A549 (cell line): ENCODE results near the gene PTCD3.

Experiments used
- CBX8 ChIP-seq: fragments of 200-600 bp; sonication (generic); IDR thresholded peaks from 2 replicates; pipeline ENCODE4 v1.6.1; 2016
- CEBPB ChIP-seq, 2 experiments: fragments of >200 bp in 1 of 2; sonication (Bioruptor Twin) in 1 of 2; formaldehyde crosslinking in 1 of 2; IDR thresholded peaks; 2 replicates each; pipeline ENCODE4 v1.6.1; 2012 to 2016
- CHD2 ChIP-seq: fragments of 150-350 bp; IDR thresholded peaks from 2 replicates; pipeline ENCODE4 v1.6.1; 2014; ENCODE audit warnings: low read length; ENCODE audit not compliant: partially characterized antibody
- CTCF ChIP-seq: fragments of >200 bp; sonication (Bioruptor Twin); formaldehyde crosslinking; IDR thresholded peaks from 3 replicates; pipeline ENCODE4 v1.5.1; 2016
- KDM1A ChIP-seq: fragments of 200-600 bp; sonication (generic); IDR thresholded peaks from 2 replicates; pipeline ENCODE4 v1.6.1; 2016; ENCODE audit warnings: low read depth, mild to moderate bottlenecking
- MAFK ChIP-seq: fragments of 450-650 bp; IDR thresholded peaks from 2 replicates; pipeline ENCODE4 v1.6.1; 2014; ENCODE audit not compliant: partially characterized antibody
- MAX ChIP-seq: IDR thresholded peaks from 2 replicates; pipeline ENCODE4 v1.6.1; 2012
- PBX3 ChIP-seq: IDR thresholded peaks from 2 replicates; pipeline ENCODE4 v1.6.1; 2012
- PHF8 ChIP-seq: fragments of 200-600 bp; sonication (generic); IDR thresholded peaks from 2 replicates; pipeline ENCODE4 v1.6.1; 2016; ENCODE audit warnings: low read depth, mild to moderate bottlenecking, antibody characterized with exemption, moderate library complexity, borderline replicate concordance
- POLR2A ChIP-seq: IDR thresholded peaks from 2 replicates; pipeline ENCODE4 v1.6.1; 2012; ENCODE audit warnings: mild to moderate bottlenecking, low read length
- RAD21 ChIP-seq, 2 experiments: fragments of >200 bp in 1 of 2; sonication (Bioruptor Twin) in 1 of 2; formaldehyde crosslinking in 1 of 2; IDR thresholded peaks in 1 of 2; conservative IDR thresholded peaks in 1 of 2; 2 replicates in 1 of 2; 3 replicates in 1 of 2; pipeline ENCODE4 v1.6.1; 2012 to 2018; ENCODE audit warnings: inconsistent platforms in 1 of 2
- RFX5 ChIP-seq: fragments of 450-650 bp; IDR thresholded peaks from 2 replicates; pipeline ENCODE4 v1.7.1; 2014; ENCODE audit warnings: antibody characterized with exemption, mild to moderate bottlenecking, moderate library complexity
- TP53 ChIP-seq: fragments of 250-450 bp; sonication (Bioruptor Pico); IDR thresholded peaks from 2 replicates; pipeline ENCODE4 v1.5.0; 2021; ENCODE audit warnings: mild to moderate bottlenecking, moderate library complexity
- USF2 ChIP-seq: fragments of 450-650 bp; IDR thresholded peaks from 2 replicates; pipeline ENCODE4 v1.6.1; 2014; ENCODE audit warnings: antibody characterized with exemption

GRCh38 chr2:86102157-86102556, 3.9 kb upstream of the PTCD3 start:
- no peak for TF ChIP-seq POLR2A
- TF ChIP-seq CHD2 = no peak
- TF ChIP-seq PBX3 = no peak
- no peak for TF ChIP-seq USF2
- TF ChIP-seq CEBPB (IDR thresholded peaks at IDR 0.05) = no peak
- no peak for TF ChIP-seq MAX
- TF ChIP-seq PHF8 = no peak
- no peak for TF ChIP-seq CTCF
- TF ChIP-seq TP53 = no peak
- no peak for TF ChIP-seq RAD21 (conservative IDR thresholded peaks at IDR 0.05 in 1 of 2, IDR thresholded peaks at IDR 0.05 in 1 of 2)
- TF ChIP-seq MAFK = no peak
- no peak for TF ChIP-seq KDM1A
- TF ChIP-seq CBX8 = no peak
- no peak for TF ChIP-seq RFX5
